GM13977 (cell line): ENCODE results near the gene SMAD2.

ENCODE experiments used
- DNase-seq: peaks from one replicate; pipeline ENCODE4 v3.0.0; 2012; ENCODE audit warnings: low spot score
- in situ Hi-C: fragments of 300-500 bp; cut with MboI; formaldehyde crosslinking; loops from one replicate; pipeline ENCODE4 v1.12.0; 2022; ENCODE audit warnings: low sequenced_read_pairs, low pct_unique_long_range_greater_than_20kb, mixed read lengths, inconsistent platforms; ENCODE audit not compliant: unreplicated experiment
- TF ChIP-seq, protein P1 (sequence below): IDR thresholded peaks from 2 replicates; pipeline ENCODE4 v1.5.1; 2012; ENCODE audit warnings: mild to moderate bottlenecking, control low read depth; ENCODE audit not compliant: insufficient read depth; ENCODE audit errors: extremely low read depth, missing control alignments

Gene SMAD2

DNA sequence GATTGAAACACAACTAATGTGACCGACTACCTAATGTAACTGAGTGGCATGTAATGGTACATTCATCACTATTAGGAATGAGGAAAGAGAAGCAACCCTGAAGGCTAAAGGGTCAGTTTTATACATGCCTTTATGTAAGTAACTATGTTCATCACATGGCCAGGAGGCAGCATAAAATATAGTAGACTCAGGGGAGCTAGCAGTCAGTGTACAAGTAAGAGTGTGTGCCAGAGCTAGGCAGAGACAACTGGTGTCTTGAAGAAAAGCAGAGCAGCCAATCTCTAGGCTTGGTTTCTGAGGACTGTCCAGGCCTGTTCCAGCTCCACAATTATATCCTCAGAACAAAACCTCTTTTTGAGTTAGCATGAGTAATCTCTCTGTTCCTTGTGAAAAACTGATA, 18.1 kb downstream of the SMAD2 start:
- in situ Hi-C loops, result no loop called here
- DNase-seq, result no peak
- TF ChIP-seq, protein P1, sequence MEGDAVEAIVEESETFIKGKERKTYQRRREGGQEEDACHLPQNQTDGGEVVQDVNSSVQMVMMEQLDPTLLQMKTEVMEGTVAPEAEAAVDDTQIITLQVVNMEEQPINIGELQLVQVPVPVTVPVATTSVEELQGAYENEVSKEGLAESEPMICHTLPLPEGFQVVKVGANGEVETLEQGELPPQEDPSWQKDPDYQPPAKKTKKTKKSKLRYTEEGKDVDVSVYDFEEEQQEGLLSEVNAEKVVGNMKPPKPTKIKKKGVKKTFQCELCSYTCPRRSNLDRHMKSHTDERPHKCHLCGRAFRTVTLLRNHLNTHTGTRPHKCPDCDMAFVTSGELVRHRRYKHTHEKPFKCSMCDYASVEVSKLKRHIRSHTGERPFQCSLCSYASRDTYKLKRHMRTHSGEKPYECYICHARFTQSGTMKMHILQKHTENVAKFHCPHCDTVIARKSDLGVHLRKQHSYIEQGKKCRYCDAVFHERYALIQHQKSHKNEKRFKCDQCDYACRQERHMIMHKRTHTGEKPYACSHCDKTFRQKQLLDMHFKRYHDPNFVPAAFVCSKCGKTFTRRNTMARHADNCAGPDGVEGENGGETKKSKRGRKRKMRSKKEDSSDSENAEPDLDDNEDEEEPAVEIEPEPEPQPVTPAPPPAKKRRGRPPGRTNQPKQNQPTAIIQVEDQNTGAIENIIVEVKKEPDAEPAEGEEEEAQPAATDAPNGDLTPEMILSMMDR, result no peak

- TF ChIP-seq, protein P1, result no peak
- no peak for DNase-seq
- in situ Hi-C loops, result no loop called here
Observed at GRCh38 chr18:47911877-47912276, 18.6 kb downstream of the SMAD2 start.

DNA sequence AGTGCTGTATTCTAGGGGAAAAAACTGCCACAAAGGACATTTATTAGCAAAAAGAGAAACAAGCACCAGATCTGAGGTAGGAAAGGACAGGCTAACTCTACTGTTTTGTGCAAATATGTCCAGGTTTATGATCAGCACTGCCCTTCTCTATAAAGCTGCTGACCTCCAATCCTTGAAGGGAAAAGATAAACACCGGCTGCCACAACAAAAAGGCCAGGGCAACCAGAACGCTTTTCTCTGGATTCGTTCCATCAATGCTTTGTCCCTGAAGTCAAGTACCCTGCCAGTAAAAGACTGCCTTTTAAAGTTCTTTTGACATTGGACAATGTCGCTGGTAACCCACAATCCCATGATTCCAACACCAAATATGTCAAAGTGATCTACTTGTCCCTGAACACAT, 21.0 kb downstream of the SMAD2 start:
- TF ChIP-seq, protein P1, result no peak
- in situ Hi-C loops, result no loop called here
- DNase-seq, result no peak

- no peak for DNase-seq
- in situ Hi-C loops, result no loop called here
- TF ChIP-seq, protein P1, result no peak
Observed at GRCh38 chr18:47908592-47908991, 21.9 kb downstream of the SMAD2 start.

DNA sequence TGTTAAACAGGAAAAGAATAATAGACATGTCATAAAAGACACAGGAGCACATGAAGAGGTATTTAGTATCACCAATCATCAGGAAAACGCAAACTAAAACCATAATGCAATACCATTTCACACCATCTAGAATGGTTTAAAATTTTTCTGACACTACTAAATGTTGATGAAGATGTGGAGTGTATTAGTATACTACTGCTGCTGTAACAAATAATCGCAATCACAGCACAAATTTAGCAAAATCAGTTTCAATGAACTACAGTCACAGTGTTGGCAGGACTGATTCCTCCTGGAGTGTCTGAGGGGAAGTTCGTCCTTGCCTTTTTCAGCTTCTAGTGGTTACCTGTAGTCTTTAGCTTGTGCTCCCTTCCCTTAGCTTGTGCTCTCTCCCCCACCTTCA, 24.1 kb downstream of the SMAD2 start:
- no peak for DNase-seq
- TF ChIP-seq, protein P1, result no peak
- in situ Hi-C loops, result no loop called here

DNA sequence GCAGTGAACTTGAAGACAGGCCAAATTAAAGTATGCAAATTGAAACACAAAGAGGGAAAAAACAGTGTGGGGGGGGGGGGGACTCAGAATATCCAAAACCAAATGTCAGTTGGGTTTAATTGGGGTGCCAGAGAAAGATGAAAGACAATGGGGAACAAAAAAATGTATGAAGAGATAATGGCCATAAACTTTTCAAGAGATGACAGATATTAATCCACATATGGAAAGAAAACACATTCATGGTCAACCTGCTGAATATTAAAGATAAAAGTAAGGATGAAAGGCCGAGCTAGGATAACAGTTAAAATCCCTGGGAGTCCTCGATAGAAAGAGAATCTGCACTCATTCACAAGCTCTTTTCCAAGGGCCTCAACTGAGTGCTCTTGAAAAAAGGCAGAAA, 26.6 kb downstream of the SMAD2 start:
- in situ Hi-C loops, result no loop called here
- TF ChIP-seq, protein P1, result no peak
- no peak for DNase-seq
